Activated CD4-positive, CD25-positive, alpha-beta regulatory T cell (primary cell): Measurements from ENCODE around the gene BMPR1B.
"Not testable (repeated sequence)": the region's sequence is repeated elsewhere in the genome, so short reads cannot be mapped to it uniquely, and the experiment has no call there.

ENCODE experiments used
- DNase-seq, 4 experiments: peaks; one replicate each; lab custom pipeline; 2025; lab: John Stamatoyannopoulos, UW

BMPR1B gene

DNA sequence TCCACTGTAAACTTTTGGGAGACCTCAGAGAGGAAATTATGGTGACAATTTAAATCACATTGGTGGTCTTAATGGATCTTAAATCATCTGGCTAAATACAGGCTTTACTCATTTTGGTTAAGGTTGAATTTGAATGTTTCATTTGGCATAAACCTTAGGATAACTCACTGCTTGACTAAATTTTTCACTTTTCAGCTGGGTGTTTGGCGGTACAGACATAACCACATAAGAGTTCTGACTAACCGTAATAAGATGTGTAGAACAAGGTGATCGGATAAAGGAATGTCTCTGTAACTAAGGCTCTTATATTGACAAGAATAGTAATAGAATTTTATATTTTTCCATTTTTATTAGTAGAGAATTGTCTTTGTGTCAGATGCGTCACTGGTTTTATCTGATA is 281.0 kb downstream of the BMPR1B start:
- no peak for DNase-seq

DNA sequence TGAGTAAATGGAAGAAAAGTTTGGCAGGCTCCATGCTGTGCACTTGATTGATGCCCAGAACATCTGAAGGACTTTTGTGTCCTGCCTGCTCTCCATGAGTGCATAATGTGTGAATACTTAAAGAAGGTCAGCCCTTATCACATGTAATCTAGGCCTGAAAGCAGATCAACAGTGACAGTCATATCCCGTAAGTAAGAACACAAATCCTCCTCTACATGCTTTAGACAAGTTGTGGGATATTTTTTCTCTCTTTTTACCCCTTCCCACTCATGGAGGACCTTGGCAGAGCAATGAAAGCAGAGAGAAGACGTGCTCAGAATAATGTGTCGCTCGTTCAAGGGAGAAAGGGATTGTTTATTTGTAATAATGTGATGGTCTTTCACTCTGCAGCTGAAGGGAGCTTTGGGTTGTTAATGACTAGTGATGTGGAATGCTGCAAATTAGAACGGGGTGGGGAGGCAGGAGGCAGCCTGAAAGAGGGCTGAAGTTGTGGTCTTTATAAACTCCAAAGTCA is 286.6 kb downstream of the BMPR1B start:
- no peak for DNase-seq

DNA sequence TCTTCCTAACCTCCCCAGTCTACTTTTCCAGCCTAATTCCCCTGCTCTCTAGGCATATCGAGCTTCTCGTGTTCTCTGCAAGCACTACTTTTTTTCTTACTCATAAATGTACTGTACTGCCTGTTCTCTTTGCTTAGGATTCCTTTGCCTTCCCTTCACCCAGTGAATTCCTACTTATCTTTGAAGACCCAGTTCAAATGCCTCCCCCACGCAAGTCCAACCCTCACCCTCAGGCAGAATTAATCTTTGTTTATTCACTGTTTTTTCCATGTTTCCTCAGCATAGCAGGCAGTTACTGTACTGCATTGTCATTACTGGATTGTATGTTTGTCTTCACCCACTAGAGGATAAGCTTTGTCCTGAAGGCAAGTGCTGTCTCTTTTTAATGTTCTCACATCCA is 287.7 kb downstream of the BMPR1B start:
- no peak for DNase-seq

DNA sequence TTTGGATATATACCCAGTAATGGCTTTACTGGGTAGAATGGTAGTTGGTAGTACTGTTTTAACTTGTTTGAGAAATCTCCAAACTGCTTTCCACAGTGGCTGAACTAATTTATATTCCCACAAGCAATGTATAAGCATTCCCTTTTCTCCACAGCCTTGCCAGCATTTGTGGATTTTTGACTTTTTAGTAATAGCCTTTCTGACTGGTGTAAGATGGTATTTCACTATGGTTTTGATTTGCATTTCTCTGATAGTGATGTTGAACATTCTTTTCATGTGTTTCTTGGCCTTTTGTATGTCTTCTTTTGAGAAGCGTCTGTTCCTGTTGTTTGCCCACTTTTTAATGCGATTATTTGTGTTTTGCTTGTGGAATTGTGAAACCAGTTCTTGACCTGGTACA is 290.5 kb downstream of the BMPR1B start:
- DNase-seq = no peak

DNA sequence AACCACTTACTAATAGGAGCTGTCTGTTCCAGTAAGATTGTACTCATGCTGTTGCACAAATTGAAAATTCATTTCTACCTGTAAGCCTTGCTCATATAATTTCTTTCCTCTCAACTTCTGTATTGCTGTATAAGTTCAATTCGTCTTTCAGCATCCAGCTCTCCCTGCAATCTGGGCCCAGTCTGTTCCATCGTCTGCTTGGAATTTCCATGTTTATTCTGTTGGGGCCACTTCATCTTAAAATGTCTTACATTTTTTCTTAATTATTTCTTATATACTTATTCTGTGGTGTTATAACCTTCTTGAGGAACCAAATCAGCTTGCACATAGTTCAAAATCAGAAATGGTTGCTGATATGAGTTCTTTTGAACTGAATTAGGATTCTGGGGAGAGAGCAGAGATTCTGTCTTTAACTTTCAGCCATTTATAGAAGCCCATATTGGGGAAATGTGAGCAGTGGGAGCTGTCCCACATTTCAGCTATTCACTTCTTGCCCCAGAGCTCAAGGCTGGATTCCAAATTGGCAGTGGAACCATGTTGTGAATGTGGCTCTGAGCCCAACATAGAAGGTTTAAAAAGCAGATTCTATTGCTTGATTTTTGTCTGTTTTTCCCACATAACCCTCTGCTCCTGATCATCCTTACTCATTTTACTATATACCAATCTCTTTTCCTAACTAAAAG is 291.9 kb downstream of the BMPR1B start:
- no peak for DNase-seq

DNA sequence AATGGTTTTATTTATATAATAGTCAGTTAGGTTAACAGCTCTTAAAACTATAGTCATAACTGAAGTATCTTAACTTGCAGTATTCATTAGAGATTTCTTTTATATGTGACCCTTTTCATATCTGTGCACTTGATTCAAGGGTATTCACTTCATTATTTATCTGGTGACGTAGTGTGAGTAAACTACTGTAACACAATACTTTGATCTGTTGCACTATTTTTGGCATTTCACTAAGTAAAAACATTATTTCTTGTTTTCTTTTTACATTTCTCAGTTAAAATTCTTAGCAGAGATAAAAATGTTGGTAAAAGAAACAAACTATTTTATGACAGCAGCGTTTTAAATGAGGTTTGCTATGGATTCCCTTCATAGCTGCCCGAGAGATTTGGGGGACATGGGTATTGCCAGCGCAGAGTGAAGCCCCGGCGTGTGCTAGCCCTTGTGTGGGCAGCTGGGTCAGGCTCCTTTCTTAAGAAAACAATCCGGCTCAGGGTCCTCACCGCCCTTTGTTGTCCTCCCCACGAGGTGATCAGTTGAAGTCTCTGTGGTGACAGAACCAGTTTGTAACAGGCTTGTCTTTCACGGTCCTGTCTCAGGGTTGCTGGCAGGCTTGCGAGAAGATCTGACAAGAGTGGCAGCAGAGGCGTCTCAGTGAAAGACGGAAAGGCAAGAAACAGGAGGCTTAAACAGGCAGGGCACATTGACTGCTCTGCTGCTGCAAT is 293.4 kb downstream of the BMPR1B start:
- no peak for DNase-seq

DNA sequence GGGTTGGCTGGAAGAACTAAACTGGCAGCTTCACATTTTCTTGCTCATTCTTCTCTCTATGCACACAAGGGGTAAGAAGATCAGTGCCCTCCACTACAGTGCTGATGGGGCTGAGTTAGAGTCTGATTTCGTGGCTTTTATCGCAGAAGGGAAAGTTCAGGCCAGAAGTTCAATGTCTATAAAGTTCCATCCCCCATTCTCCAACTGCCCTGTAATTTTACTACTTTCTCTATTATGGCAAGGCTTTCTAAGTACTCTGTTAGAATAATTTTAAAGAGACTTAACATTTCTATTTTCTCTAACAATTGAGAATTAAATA is 293.9 kb downstream of the BMPR1B start:
- no peak for DNase-seq

DNA sequence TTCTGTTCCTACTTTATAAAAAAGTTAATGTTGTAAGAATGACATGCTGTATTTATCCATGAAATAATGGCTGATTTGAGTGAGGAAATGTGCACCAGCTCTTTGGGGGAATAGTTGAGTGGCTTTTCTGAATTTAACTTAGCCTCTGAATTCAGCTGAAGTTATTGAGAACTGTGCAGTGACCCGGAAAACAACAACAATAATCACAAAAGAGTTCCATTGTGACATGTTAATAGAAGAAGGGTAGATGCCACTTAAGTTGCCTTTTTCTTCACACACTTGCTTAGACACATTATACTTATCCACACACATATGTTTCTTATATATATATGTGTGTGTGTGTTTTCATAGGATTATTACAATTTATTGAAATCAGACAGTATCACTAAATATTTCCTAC is 301.2 kb downstream of the BMPR1B start:
- no peak for DNase-seq

DNA sequence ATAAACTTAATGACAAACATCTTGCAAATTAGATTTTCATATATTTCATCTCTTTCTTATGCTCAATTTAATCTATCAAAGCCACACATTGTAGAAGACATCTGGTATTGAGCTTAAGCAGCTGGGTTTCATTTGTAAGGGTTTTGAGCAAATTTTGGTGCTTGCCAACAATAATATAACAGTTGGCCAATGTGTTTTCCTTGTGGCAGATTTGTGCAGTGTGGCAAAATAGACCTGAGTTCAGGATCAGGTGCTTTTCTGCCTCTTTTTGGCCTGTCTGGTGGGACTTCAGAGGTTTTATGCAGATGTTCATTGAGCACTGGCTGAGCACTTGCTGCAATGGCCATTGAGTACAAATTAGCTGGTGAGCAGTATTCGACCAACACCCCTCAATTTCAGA is 301.9 kb downstream of the BMPR1B start:
- no peak for DNase-seq

DNA sequence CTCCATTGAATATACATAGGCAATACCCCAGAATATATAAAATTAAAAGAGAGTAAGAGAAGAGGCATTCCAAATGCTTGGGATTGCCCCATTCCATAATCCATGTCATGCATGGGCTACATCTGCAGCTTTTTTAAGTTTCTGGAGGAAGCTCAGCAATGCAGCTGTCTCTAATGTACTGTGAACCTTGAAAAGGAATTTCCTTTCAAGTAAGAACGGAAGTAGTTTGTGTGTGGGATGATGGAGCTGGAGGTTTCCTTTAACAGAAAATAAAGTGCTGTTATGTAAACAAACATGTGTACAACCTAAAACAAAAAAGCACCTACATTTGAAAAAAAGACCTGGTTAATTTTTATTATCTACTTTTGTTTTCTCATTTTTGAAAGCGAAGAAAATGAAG is 303.5 kb downstream of the BMPR1B start:
- DNase-seq = no peak

DNA sequence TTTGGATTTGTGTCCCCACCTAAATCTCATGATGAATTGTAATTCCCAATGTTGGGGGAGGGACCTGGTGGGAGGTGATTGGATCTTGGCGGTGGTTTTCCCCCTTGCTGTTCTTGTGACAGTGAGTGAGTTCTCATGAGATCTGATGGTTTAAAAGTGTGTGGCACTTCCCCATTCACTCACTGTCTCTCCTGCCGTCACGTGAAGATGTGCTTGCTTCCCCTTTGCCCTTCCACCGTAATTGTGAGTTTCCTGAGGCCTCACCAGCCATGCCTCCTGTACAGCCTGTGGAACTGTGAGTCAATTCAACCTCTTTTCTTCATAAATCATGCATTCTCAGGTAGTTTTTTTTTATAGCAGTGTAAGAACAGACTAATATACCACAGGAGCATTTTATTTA is 304.0 kb downstream of the BMPR1B start:
- DNase-seq = not testable (repeated sequence)

DNA sequence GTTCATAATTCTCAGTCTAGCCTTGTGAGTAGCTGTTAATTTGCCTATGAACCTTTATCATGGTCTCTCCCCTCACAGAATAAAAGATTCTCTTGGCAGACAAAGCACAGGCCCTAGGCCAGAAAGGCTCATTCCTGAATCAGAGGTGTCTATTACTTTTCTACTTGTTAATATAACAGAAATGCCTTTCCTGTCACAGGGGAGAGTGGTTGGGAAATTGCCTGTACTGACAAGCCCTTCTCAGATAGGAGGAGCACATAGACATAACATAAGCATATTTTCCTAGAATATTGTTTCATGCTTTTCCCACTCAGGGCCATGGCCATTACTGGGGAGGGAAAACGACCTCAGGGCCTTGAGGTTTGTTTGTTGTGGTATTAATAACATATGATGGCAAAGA is 308.3 kb downstream of the BMPR1B start:
- DNase-seq = no peak

DNA sequence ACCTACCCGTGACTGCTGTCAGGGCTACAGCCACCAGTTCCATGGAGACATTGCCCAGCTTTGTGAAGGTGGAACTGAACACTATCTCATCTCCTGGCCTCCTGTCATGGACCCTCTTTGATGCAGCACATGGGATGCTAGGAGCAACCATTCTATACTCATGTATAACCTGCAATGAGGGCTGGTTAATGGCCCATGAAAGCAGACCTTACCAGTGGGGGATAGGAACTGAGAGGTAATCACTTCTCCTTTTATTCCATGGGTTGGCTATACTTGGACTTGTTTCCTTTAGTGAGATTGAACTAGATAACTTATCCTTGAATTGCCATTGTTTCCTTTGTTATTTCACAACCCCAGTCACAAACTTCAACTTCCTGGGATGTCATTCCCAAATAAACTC is 310.6 kb downstream of the BMPR1B start:
- DNase-seq = no peak

DNA sequence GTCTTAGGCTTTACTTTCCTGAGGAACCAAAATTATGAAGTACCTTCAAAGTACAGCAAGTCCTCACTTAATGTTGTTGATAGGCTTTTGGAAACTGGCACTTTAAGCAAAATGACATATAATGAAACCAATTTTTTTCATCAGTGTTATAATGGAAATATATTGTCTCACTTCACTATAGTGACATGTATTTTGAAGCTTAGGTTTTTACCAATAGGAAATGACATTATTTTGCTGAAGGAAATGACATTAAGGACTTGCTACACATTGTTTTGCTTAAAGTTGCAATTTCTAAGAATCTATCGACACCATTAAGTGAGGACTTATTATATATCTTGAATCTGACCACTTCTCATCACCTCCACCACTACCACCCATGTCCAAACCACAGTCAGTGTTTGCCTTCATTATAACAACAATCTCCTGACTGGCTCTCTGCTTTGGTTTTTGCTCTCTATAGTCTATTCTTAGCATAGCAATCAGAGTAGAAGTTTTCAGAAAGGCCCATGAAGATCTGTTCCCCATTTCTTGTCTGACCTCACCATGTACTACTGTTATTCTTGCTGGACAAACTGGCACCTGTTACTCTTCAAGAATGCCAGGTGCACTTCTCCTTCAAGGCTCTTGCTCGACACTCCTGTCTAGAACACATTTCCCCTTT is 311.2 kb downstream of the BMPR1B start:
- no peak for DNase-seq

DNA sequence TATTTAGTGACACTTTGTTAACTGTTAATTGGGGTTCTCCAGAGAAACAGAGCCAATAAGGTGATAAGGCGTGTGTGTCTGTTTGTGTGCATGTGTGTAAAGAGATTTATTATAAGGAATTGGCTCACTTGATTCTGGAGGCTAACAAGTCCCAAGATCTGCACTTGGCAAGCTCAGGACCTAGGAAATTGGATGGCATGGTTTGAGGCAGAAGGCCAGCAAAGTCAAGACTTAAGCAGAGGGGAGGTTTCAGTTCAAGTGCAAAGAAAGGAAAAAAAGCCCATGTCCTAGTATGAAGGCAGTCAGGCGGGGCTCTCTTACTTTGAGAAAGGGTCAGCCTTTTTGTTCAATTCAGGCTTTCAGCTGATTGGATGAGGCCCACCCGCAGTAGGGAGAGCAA is 314.1 kb downstream of the BMPR1B start:
- DNase-seq = no peak

DNA sequence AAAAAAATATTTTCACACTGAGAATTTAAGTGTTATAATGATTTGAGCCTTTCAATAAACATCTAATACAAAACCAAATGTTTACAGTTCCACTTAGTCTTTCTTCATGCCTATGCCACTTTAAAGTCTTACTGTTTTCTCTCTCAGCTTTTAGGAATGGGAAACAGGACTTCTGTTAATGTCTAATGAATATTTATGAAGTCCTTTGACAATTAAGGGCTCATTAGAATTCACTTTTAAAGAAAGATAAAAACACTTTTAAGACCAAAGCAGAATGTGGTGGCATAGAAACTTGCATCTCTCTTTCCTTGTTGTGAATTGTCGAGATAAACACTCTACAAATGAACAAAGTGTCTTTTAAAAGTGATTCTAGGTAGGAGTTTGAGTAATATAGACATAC is 315.9 kb downstream of the BMPR1B start:
- DNase-seq = no peak

DNA sequence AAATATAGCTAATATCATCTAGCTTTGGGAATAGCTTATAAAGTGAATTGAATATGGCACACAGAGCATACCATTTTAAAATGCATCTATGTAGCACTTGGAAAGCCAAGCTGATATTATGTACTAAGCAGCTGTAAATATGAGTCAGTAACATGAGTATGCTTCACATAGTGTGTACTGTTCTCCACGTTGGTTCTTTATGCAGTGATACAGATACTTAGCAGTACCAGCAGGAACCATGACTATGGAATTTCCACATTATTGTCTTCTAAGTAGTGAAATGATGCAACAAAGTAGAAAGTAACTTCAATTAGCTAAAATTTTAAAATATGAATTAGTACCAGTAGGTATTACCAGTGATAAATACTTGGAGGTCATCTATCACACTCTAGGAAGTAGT is 320.1 kb downstream of the BMPR1B start:
- no peak for DNase-seq

DNA sequence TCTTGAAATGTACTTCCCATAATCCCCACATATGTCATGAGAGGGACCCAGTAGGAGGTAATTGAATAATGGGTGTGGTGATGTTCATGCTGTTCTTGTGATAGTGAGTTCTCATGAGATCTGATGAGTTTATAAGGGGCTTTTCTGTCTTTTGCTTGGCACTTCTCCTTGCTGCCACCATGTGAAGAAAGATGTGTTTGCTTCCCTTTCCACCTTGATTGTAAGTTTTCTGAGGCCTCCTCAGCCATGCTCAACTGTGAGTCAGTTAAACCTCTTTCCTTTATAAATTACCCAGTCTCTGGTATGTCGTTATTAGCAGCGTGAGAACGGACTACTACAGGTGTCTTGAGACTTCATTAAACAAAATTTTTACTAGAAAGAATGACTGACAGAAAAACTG is 323.2 kb downstream of the BMPR1B start:
- DNase-seq = no peak

DNA sequence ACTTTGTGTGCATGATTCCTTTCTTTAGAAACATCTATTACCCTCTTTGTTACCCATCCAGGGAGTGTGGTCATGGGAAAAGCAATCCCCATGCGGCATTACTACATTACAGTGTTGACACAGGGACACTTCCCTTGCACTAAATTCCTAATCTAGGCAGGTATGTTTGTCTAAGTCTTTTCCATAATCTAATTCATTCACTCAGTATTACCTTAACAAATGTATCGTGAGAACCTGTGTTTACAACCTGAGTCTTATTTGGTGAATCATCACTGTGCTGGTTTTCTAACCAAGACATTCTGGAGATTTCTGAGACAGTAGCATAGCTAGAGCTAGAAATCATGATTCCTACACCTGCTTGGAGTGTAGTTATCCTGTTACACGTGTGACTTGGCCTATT is 326.8 kb downstream of the BMPR1B start:
- no peak for DNase-seq

DNA sequence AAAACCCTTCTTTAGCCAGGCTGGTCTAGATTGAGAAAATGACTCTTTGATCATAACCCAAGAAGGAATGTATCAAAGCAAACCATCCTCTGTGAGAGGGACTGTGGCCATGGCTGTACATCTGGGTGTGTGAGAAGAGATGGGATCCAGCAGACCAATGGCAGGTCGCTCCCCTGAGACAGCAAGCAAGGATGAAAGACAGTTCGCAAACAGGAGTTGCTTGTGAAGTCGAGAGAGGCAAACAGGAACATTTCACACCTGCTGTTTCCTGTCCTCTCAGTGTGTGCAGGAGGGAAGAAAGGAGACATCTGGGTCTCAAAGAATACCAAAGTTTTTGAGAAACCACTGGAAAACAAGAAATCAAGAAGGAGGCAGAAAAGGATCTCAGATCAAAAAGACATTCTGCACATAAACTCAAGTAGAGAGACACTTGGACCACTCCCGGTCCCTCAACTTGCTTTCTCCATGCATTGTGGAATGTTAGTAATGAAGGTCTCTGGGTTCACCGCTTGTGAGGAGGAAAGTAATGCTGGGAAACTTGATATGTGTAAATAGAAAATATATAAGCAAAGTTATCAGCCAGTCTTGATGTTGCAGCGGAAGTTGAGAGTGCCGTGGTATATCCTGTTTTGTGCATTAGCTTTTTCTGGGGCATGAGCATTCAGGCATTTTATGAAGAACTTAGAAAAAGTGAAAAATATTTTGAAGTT is 327.5 kb downstream of the BMPR1B start:
- DNase-seq = no peak

DNA sequence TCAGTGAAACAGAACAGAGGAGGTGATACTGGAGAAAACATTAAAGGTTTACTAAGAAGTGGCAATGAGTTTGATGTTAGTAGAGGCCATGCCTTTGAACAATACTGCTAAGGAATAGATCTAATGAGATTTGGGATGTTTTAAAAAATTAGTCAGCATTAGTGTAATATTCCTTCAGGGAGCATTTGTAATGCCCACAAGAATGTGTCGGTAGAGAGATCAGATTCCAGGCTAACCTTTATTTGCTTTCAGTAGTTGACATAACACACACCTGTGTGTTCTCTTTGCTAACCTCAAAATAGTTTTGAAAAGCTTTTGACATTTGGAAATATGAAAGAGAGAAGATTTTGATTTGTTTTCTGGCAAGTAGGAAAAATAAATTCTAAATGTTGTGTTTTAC is 328.8 kb downstream of the BMPR1B start:
- no peak for DNase-seq

DNA sequence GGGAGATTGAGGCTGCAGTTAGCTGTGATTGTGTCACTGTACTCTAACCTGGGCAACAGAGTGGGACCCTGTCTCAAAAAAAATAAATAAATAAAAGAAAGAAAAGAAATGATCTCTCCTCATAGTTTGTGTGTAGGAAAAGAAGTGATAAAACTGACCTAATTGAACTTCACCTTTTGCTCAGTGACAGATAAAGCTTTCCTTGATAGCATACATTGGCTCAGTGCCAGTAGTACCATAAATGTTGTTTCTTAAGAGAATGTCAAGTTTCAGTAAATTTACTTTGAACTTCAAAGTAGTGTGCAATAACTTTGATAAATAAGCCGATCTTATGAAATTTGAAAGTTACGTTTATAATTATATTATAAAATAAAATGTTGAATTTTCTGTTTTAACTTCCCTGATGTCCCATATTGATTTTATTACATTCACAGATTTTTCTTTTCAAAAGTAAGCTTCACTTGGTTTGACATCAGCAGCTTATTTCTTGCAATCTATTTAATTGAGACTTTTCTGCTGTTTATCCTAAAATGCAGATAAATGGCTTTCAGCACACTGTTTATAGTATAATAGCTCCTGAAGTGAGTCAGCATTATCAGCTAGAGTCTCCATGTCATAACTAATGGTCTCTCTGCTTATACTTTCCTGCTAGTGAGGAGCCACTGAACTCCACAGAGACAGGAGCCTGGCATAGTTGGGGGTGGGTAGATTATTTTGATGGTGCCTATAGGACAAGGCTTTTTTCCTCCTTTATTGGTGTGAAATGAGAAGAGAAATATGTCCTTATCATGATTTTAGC is 330.1 kb downstream of the BMPR1B start:
- no peak for DNase-seq
